Measurements from ENCODE around the gene SIN3A.

DNA sequence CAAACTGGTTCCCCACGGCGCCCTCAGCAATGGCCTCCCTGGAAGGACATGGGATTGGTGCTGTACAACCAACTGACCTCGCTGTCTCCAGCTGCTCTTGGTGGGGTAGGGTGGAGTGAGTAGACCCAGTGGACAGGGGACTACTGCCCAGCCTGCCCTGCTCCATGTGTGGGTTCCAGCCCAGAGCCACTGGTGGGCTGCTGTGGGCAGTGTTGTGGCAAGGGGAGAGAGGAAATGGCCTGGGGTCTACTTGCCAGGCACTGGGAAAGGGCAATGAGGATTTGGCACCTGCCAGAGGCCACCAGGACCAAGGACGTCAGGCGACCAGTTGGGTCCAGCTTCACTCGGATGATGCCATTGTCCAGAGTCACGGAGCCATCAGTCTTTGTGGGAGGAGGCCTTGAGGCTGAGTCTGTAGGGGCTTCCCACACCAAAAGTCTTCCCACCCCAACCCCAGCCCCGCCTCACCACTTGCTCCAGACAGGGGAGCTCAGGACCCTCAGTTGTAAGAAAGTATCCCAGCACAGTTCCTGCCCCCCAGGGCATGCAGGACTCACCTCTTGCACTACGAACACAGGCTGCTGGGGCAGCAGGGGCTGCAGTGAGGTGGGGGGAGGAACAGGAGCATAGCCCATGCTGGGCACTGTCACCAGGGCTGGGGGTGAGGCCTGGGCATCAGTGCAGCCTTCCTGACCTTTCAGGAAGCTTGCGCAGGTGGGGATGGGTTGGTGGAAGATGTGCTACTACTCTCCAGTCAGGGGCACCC lies 92.5 kb downstream of the SIN3A start:
- TF ChIP-seq, protein P1, sequence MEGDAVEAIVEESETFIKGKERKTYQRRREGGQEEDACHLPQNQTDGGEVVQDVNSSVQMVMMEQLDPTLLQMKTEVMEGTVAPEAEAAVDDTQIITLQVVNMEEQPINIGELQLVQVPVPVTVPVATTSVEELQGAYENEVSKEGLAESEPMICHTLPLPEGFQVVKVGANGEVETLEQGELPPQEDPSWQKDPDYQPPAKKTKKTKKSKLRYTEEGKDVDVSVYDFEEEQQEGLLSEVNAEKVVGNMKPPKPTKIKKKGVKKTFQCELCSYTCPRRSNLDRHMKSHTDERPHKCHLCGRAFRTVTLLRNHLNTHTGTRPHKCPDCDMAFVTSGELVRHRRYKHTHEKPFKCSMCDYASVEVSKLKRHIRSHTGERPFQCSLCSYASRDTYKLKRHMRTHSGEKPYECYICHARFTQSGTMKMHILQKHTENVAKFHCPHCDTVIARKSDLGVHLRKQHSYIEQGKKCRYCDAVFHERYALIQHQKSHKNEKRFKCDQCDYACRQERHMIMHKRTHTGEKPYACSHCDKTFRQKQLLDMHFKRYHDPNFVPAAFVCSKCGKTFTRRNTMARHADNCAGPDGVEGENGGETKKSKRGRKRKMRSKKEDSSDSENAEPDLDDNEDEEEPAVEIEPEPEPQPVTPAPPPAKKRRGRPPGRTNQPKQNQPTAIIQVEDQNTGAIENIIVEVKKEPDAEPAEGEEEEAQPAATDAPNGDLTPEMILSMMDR (IDR thresholded peaks at IDR 0.05), result no peak
- no peak for TF ChIP-seq POLR2A (IDR thresholded peaks at IDR 0.05)

All from Peyer's patch (tissue), 4 donors.